ENCODE data around the gene SMCO4.
"Not testable (repeated sequence)": the region's sequence is repeated elsewhere in the genome, so short reads cannot be mapped to it uniquely, and the experiment has no call there.

SMCO4 gene

GRCh38 chr11:93559681-93560080 is 16.5 kb upstream of the SMCO4 start:
- no peak for DNase-seq

DNA sequence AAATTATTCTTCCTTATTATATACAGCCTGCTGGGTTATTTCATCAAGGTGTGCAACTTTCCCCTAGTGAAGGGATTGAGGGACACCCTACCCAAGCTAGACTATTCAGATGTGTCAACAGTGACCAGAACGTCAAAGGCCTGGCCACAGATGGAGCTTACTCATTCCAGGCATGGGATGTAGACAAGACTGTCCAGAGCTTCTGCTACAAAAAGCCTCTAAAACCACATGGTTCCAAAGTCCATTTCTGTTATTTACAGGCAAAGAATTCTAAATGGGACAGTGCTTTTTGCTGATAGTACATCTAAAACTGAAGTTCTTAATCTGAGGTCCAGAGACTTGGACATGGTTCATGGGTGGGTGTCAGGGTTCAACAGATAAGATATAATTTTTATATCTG is 9.7 kb upstream of the SMCO4 start:
- no peak for DNase-seq

GRCh38 chr11:93549976-93550375 is 6.8 kb upstream of the SMCO4 start:
- no peak for DNase-seq

DNA sequence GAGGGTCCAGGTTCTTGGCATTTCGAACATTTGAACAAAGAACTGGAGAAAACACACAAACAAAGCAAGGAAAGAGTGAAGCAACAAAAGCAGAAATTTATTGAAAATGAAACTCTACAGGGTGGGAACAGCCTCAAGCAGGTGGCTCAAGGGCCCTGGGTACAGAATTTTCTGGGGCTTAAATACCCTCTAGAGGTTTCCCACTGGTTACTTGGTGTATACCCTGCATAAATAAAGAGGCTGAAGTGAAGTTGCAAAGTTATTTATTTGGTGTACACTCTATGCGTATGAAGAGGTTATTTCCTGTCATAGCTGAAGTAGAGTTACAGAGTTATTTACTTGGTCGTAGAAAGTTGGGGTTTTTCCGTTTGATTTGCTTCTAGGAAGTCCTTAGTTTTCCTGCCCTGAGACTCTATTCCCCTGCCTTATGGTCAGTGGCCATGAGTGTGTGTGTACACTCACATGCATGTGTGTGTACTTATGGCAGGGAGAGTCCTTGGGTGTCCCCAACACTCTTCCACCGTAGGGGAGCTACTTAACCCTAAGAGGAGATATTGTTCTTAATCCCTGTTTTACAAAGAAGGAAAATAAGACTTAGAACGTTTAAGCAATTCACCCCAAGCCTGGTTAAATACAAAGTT is 5.6 kb upstream of the SMCO4 start:
- DNase-seq, result no peak

GRCh38 chr11:93547773-93548172 is 4.6 kb upstream of the SMCO4 start:
- no peak for DNase-seq

GRCh38 chr11:93547028-93547427 is 3.8 kb upstream of the SMCO4 start:
- no peak for DNase-seq

DNA sequence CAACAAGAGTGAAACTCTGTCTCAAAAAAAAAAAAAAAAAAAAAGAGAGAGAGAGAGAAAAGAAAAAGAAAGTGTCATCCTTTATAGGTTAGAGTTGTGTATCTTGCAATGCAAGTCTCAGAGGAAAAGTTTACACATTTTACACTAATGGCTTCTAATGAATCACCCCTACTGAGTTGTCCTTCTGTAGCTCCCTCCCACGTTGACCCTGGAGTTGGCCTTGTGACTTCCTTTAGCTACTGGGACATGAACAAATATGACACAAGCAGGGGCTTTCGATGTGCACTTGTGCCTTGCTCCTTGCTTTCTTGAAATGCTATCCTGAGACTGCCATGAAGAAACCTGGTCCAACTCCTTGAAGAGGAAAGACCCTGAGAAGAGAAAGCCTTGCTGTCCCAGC is 2.4 kb upstream of the SMCO4 start:
- no peak for DNase-seq

GRCh38 chr11:93542811-93543229 is 371 bp downstream of the SMCO4 start:
- DNase-seq, result no peak

DNA sequence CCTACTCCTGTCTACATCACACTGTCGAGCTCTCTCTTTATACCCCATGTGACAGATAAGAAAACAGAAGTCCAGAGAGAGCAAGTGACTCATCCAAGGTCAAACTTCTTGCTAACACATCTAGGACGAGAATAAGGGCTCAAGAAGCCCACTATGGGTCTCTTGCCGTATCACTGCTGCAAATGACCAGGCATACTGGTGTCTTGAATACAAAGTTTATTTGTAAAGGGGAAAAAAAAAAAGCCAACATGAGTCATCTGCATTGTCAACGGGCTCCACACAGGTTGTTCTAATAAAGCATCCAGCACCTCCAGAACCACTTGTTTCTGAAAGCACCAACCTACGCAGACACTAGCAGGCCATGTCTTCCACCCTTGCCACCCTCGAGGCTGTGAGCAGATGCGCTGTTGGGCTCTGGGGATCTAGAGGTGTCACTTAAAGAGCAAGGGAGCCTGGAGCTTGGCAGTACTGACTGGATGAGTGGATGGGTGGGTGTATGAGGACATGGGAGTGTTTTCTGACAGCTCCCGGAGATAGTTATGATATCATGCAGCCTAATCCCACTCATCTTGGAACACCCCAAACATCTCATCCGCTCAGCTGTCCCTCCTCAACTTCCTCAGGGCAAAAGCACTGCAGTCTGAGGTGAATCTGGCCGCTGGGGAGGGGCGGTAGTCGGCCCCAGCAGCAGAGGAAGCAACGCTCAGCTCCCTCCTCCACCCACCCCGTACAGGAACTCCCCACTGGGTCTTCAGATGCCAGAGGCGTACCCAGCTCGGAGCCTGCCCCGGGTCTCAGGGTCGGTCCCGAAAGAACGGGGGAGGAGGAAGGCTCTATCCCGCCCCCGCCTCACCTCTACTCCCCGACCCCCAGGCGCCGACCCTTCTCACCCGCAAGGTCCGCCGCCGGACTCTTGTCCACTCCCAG is 1.0 kb downstream of the SMCO4 start:
- DNase-seq, result no peak

DNA sequence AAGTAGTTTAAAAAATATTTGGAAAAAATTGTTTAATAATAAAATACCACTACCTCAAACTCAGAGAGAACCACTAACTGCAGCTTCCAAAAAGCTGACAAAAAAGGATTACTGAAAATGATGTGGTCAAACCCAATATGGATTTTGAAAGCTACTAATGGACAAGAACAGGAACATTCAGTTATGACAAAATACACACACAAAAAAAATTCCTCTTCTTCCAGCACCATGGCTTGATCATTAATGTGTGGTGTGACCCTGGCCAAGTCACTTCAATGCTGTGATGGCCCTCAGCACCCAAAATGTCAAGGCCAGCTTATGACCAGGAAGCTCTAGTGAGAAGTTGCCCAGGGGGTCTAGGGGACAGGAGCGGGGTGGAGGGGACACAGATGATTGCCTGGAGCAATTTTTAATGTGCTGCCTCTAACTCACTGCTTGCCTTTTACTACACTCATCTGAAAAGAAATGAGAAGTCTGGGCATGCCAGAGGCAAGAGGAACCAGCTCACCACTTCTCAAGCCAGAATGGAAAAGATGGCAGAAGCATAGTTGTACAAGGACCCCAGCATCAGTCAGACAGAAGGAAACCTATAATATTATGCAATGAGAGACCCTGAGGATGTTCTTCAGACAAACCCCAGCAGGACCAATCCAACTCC is 2.2 kb downstream of the SMCO4 start:
- DNase-seq, result no peak

DNA sequence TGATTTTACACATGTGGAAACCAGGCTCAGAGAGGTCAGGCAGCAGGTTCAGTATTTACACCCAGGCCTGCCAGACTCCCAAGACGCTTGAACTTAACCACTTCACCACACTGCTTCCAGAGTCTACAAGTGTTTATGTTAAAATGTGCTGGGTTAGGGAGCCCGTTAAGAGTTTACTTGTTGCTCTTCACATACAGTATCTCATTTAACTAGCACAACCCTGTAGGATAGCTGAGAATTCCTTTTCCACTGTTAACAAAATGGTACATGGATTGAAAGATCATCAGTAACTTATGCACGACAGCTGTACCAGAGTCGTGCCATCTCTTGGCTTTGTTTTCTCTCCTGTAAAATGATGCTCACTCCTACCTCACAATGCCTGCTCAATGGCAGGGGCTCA is 2.9 kb downstream of the SMCO4 start:
- DNase-seq, result no peak

GRCh38 chr11:93537767-93538261 is 5.4 kb downstream of the SMCO4 start:
- DNase-seq, result no peak

- DNase-seq, result no peak
Observed at GRCh38 chr11:93537049-93537448, 6.1 kb downstream of the SMCO4 start.

- no peak for DNase-seq
Observed at GRCh38 chr11:93536101-93536861, 6.9 kb downstream of the SMCO4 start.

- DNase-seq, result not testable (repeated sequence)
Observed at GRCh38 chr11:93535578-93535977, 7.6 kb downstream of the SMCO4 start.

GRCh38 chr11:93532806-93533205 is 10.4 kb downstream of the SMCO4 start:
- no peak for DNase-seq

GRCh38 chr11:93532281-93532789 is 10.9 kb downstream of the SMCO4 start:
- no peak for DNase-seq

- DNase-seq, result no peak
Observed at GRCh38 chr11:93530468-93530826, 12.7 kb downstream of the SMCO4 start.

GRCh38 chr11:93529707-93530467 is 13.3 kb downstream of the SMCO4 start:
- no peak for DNase-seq

DNA sequence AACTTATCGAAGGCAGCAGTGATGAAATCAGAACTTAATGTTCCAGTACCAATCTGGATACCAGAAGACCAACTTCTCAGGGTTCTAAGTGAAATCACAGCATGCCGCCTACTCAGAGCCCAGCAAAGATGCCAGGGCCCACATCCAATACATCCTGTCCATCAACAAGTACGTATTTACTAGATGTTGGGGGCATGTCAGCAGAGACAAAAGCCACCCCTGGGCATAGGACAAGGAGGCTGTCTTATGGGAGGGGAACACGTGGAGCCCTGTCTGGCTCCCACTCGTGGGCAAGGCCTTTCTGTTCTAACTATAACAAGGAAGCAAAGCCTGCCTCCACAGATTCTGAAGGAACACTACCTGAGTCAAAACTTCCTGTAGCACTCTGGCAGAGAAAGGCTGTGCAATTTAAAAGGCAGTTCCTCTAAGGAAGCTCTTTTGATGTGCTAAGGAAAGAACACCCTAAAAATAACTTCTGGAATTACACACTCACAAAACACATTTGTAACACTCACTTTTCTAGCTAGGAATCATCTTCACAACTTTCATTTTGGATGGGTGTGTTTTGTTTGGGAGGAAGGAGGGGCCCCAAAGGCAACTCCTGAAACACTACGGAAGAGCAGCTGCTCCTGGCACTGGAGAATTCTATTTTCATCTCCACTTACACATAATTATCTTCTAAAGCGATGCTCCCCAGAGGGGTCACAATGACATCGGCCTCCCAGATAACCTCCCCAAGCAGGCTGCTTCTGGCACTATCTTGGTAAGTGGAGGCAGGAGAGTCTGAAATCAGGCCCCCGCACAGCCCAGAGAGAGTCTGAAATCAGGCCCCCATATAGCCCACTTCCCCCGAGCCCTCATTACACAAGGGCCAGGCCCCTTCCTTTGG is 14.2 kb downstream of the SMCO4 start:
- DNase-seq, result no peak

GRCh38 chr11:93528252-93528651 is 14.9 kb downstream of the SMCO4 start:
- DNase-seq, result no peak
